Hair follicular keratinocyte (primary cell): Measurements from ENCODE around the gene NSF. TPM values are rescaled to one million over a fixed set of nuclear protein-coding genes. Genes with fewer than 3 reads are reported as not detected.

Experiments
- total RNA-seq: library from RNA; depleted of rRNA; stranded (reverse); fragments of >200 nt; gene quantifications from 2 replicates; pipeline ENCODE4 v1.2.3, GENCODE V29; 2015

The NSF gene
- total RNA-seq = 11.0 and 14.3 TPM in 2 replicates

DNA sequence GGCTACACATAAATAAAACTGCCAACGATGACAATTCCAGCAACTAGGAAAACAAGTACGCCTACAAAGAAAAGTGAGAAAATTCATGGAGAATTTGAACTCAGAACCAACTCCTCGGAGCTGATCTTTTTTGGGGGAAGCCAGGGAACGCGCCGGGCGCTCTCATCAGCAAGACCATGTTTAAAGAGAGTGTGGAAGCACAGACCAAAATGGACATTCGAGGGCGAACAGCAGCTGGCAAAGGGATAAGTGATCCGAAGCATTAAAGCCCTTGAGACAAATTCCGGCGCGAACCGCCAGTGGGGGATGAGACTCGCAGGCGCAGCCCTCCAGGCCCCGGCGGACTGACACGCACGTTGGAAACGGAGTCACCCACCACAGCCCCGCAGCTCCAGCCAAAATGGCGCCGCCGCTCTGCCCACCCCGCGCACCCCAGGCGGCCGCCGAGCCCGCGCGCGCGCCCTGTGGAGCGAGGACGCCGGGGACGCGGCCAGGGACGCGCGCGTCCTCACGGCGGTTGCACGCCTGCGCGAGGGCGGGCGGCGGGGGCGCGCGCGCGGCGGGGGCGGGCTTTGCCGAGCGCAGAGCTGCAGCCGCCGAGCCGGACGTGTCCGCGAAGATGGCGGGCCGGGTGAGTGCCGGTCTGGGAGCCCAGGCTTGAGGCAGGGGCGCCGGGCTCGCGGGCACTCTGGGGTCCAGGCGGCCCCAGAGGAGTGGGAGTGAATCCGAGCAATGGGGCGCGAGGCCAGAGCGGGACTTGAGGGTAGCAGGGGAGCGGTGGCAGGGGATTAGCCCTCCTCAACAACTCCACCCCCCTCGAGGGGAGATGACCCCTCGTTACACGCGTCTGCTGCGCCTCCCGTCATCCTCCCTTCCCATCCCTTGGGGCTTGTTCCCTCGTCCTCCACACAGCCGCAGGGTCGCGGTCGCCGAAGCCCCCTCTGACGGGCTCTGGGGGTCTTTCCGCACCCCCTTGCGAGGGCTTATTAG lies at the start of gene NSF:
Gene NSF (plus strand): TSS at position 513 of the 990 bp plus-strand sequence. CDS start 107 bp downstream, at position 620.

DNA sequence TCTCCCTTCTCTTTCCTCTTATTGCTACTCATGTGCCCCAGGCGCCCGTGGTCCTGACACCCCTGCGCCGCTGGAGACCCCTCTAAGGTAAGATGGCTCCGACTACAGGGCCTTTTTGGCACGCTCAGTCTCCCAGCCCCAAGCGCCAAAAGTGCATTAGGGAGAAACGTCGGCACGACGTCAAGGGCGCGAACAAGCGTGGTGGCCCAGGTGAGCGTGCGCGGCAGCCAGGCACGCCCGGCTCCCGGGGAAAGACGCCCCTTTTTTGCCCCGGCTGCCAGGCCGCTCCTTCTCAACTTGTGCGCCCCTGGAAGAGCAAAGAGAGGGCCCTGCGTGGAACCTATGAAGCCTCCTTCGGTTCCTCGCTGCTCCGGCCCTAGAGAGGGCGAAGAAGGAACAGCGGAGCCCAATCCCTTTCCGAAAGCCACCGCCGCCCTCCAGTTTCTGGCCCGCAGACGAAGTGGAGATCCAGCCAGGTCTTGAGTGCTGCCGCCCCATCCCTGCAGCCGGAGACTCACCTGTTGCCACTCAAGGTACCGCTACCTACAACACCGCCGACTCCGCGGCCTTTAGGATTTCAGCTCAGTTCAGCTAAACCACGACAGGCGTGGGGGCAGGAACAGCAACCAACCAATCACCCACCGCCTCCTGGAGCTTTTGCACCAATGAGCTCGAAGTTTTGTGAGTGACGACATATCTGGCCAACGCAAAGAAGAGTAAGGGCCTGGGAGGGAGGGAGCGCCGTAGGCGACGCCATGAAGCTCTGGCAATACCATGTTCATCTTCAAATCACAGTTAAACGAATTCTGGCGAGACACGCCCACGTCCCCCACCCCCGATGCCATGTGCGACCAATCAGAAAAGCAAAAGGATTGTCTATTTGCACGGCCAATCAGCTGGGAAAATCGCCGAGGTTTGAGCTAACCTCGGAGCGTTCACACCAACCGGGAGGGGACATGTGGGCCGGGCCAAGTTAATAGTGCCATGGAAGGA lies 11.1 kb upstream of the NSF start, which contains the start of gene ARL17A:
Gene ARL17A (minus strand): TSS at position 609 of the 993 bp plus-strand sequence. CDS start 3,369 bp downstream, outside the sequence.

Other genes starting within 250 kb of the NSF start
- gene ARL17B, start 228.9 kb upstream of the NSF start, total RNA-seq = 8.0 and 13.9 TPM in 2 replicates
- gene LRRC37A2, start 78.2 kb upstream of the NSF start, total RNA-seq = 2.8 and 3.4 TPM in 2 replicates
- 4.6 and 5.7 TPM in 2 replicates for gene ARL17A, start 11.0 kb upstream of the NSF start, total RNA-seq
- 0.19 and 1.0 TPM in 2 replicates for gene WNT3, start 228.0 kb downstream of the NSF start, total RNA-seq